Stimulated activated CD8-positive, alpha-beta memory T cell treated with anti-CD3 and anti-CD28 coated beads, Interleukin-7, amount 100 ng/mL, for 4 hours (primary cell): Measurements from ENCODE around the gene REEP3.
A peak's percentile ranks its signal among the peaks of the same experiment; 100 is the strongest.
"Not testable (repeated sequence)": the region's sequence is repeated elsewhere in the genome, so short reads cannot be mapped to it uniquely, and the experiment has no call there.

Source experiments
- DNase-seq, 2 donors: peaks; one replicate each; pipeline ENCODE4 v3.0.0-alpha.2; 2020; ENCODE audit warnings: low read depth in 2 of 2

REEP3 gene, protein sequence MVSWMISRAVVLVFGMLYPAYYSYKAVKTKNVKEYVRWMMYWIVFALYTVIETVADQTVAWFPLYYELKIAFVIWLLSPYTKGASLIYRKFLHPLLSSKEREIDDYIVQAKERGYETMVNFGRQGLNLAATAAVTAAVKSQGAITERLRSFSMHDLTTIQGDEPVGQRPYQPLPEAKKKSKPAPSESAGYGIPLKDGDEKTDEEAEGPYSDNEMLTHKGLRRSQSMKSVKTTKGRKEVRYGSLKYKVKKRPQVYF

DNA sequence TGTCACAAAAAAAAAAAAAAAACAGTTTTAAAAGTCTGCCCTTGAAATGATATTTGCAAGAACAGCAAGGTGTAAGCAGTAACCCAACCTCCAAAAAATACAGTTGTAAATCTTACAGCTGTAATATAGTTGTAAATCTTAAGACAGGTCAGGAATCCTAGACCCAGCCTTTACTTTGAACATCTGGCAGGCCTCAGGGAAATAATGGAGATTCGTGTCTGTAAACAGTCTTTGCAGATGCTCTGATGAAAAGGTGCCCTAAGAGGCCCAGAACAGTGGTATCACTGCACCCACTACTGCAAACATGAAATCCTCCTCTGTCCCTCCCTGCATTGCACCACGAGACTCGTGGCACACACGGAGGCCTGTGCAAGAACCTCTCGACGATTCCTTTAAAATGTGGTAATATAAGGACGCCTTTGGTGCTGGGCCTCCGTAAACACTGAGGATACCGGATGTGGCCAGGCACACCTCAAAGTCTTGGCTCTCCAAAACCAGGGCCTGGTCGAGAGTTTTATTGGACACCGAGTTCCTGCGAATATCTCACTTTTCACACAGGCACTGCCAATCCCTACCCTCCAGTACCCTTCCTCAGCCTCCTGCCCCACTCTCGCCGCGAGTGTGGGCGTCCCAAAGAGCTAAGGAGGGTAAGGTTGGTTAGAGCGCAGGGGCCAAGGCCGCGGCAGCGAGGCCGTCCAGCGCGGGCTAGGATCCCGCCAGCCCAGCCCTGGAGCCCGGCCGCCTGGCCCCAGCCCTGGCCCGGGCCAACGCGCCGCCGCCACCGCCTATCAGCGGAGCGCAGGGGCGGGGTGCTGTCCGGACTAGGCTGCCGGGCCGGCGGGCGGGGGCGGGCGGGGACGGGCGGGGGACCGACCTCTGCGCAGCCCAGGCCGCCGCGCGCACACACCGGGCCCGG lies at the start of gene REEP3:
TSS of gene REEP3 (plus strand) at position 902 of the 916 bp plus-strand sequence. CDS start 145 bp downstream, outside the sequence.
- DNase-seq: peak in 1 of 2 donors; percentile 47

- DNase-seq: no peak
Measured at GRCh38 chr10:63474488-63474887, 46.7 kb upstream of the REEP3 start.

GRCh38 chr10:63477927-63478326 lies 43.3 kb upstream of the REEP3 start:
- DNase-seq: no peak

- DNase-seq: no peak
Measured at GRCh38 chr10:63478564-63478963, 42.6 kb upstream of the REEP3 start.

GRCh38 chr10:63480237-63480636 lies 41.0 kb upstream of the REEP3 start:
- DNase-seq: no peak

DNA sequence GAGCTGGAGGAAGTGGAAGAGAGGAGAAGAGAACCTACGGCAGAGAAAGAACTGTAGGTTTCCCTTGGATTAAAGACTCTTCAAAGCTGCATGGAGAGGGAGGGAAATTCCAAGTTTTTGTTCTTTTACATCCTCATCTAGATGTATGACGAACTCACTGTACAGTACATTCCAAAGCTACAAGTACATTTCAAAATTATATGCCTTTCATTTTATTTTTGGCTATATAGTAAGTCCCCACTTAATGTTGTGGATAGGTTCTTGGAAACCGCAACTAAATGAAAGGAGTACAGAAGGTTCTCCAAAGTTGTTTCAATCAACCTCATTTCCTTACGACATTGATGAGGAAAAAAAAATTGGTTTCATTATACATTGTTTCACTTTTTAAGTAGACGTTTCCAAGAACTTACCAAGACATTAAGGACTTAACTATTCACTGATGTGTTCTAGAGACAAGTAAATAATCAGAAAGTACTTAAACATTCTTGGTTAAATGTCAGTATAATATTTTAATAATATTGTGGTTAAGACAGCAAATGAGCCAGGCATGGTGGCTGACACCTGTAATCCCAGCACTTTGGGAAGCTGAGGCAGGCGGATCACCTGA lies 39.3 kb upstream of the REEP3 start:
- no peak for DNase-seq

DNA sequence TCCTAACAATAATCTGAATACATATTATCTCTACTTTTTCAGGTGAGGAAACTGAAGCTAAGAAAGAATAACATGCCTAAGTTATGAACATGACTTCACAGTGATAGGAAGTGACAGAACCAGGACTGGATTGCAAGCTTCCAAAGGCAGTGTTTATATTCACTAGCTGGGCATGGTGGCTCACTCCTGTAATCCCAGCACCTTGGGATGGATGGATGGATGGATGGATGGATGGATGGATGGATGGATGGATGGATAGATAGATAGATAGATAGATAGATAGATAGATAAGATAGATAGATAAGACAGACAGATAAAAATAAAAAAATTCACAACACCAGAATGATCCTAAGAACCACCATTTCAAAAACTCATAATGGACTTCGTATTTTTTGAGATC lies 37.2 kb upstream of the REEP3 start:
- no peak for DNase-seq

DNA sequence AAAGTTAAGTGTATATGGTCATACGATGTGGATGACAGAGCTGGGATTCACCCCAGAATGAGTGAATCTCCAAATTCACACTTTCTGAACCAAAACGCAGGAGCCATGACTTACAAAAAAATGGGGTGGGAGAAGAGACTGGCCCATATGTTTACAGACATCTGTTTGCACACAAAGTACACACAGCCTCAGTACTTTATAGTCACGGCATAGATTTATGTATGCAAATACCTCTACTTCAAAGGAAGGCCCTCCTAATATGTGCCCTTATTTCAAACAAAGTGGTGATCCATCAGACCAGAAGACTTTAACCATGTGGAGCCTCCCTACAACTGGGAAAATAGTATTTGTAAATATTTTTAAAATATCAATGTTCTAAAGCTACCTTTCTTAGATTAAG lies 33.2 kb upstream of the REEP3 start:
- DNase-seq: no peak

DNA sequence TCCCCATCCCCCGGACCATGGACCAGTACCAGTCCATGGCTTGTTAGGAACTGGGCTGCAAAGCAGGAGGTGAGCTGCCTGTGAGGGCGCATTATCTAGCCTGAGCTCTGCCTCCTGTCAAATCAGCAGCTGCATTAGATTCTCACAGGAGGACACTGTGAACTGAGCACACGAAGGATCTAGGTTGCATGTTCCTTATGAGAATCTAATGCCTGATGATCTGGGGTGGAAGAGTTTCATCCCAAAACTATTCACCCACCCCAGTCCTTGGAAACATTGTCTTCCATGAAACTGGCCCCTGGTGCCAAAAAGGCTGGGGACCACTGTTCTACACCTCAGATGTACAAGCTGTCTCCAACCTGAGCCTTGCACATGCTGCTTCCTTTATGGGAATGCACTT lies 31.4 kb upstream of the REEP3 start:
- DNase-seq: no peak

DNA sequence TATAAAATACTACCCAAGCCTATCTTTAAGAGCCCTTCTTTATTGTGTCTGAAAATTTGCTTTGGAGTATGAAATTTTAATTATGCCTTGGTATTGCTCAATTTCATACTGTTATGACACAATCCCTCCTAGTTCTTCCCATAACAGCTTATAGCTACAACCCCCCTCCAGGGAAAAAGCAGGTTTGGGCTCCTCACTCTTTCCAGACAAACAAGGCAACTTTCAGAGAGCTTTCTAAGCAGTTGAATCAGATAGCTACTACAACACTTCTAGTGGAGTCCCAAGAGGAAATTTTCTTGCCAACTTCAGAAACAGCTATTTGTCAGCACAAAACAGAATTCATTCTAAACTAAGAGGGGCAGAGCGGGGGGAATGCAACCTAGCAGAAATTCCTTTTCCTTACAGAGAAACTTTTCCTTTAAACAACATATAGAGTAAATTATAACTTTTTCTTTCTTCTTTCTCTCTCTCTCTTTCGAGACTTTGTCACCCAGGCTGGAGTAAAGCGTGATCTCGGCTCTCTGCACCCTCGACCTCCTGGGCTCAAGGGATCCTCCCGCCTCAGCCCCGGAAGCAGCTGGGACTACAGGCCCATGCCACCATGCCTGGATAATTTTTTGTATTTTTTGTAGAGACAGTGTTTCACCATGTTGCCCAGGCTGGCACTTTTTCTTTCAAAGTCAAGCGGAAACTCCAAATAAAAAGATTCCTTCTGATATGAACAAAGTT lies 29.4 kb upstream of the REEP3 start:
- no peak for DNase-seq

- DNase-seq: not testable (repeated sequence)
Measured at GRCh38 chr10:63492317-63492690, 28.9 kb upstream of the REEP3 start.

GRCh38 chr10:63493004-63493403 lies 28.2 kb upstream of the REEP3 start:
- DNase-seq: no peak

GRCh38 chr10:63494951-63495350 lies 26.2 kb upstream of the REEP3 start:
- DNase-seq: no peak

DNA sequence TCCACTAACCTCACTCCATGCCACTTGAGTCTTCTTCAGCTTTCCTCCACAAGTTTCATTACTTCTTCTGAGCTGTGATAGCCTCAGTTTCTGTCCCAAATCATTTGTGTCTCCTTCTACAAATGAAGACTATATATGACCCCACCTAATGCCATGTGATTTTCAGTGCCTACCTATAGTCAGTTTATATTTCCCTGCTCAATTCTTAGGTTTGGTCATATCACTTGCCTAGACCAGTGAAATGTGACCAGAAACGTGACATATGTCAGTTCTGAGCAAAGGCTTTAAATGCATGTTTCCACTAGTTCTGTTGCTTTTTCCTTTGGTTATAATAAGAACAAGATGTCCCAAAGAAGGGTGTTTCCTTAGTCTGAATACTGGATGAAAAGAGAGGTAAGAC lies 24.6 kb upstream of the REEP3 start:
- DNase-seq: no peak

GRCh38 chr10:63497321-63497720 lies 23.9 kb upstream of the REEP3 start:
- DNase-seq: no peak

DNA sequence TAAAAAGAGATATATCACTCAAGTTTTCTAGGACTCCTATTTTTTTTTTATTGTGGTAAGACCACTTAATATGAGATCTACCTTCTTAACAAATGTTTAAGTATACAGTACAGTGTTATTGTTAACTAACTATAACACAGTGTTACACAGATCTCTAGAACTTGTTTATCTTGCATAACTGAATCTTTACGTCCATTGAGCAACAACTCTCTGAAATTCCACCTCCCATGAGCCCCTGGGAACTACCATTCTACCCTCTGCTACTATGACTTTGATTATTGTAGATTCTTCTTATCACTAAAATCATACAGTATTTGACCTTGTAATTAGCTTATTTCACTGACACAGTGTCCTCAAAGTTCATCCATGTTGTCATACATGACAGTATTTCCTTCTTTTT lies 22.5 kb upstream of the REEP3 start:
- DNase-seq: no peak

GRCh38 chr10:63500551-63500950 lies 20.6 kb upstream of the REEP3 start:
- DNase-seq: not testable (repeated sequence)

GRCh38 chr10:63501954-63502353 lies 19.2 kb upstream of the REEP3 start:
- no peak for DNase-seq

DNA sequence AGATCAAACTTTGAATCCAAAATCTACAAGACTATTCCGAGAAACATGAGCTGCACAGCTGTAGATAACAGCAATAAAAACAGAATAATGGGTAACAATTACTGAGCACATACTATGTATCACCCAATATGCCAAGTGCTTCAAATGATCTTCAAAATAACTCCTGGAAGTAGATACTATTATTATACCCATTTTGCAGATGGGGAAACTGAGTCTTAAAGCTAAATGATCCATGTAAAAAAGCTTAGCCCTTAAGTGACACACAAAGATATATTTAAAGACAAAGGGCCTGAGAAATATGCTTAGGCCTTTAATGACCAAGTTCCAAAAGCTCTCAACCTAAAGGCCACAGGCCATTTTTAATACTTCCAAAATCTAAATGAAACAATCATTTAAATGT lies 18.4 kb upstream of the REEP3 start:
- no peak for DNase-seq

- no peak for DNase-seq
Measured at GRCh38 chr10:63503395-63503794, 17.8 kb upstream of the REEP3 start.

DNA sequence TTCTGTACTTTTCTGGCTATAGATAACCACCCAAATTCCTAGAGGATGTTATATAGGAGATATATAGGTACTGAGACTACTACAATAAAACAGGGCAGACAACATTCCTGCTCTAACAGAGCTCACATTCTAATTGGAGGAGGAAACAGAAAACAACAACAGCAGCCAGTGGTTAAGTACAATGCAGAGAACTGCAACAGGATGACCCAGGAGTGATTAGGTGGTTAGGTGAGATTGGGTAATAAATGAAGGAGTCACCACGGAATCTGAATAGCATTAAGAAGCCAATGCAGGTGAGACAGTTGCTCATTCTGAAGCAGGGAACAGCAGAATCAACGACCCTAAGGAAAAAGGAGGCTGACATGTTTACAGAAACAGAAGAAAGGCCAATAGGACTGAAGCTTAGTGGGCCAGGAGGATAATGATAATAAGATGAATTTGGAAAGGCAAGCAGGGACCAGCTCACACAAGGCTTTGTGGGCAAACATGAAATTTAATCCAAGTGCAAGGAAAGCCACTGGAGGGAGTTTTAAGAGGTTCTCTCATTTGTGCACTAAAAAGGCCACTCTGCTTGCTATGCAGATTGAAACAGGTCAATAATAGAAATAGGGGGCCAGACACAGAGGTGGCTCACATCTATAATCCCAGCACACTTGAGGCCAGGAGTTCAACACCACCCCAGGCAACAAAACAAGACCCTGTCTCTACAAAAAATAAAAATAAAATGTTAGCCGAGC lies 16.9 kb upstream of the REEP3 start:
- no peak for DNase-seq
